Neural crest cell (in vitro differentiated cells): ENCODE data around the gene DDIAS. TPM values are rescaled to one million over a fixed set of nuclear protein-coding genes. Genes with fewer than 3 reads are reported as not detected.

Source experiments
- DNase-seq: peaks from one replicate; pipeline ENCODE4 v3.0.0; 2021; ENCODE audit warnings: low read depth, mixed read lengths, low spot score
- H3K27ac Mint-ChIP-seq: one replicate; pipeline ENCODE4 v1.8.0; 2021; ENCODE audit warnings: mild to moderate bottlenecking, mixed read lengths; ENCODE audit not compliant: unreplicated experiment
- H3K27me3 Mint-ChIP-seq: 2 replicates; pipeline ENCODE4 v1.8.0; 2021; ENCODE audit warnings: low read depth, mild to moderate bottlenecking, mixed read lengths
- H3K36me3 Mint-ChIP-seq: 2 replicates; pipeline ENCODE4 v1.8.0; 2021; ENCODE audit warnings: low read depth, mild to moderate bottlenecking, mixed read lengths
- H3K4me1 Mint-ChIP-seq: 2 replicates; pipeline ENCODE4 v1.8.0; 2021; ENCODE audit warnings: mixed read lengths
- H3K4me3 Mint-ChIP-seq: one replicate; pipeline ENCODE4 v1.8.0; 2021; ENCODE audit warnings: mild to moderate bottlenecking, mixed read lengths
- H3K9me3 Mint-ChIP-seq: 2 replicates; pipeline ENCODE4 v1.8.0; 2021; ENCODE audit warnings: mixed read lengths
- CTCF ChIP-seq: fragments of 200-600 bp; sonication (generic); conservative IDR thresholded peaks from 2 replicates; pipeline ENCODE4 v1.5.0; 2021; ENCODE audit warnings: antibody characterized with exemption, mild to moderate bottlenecking
- total RNA-seq: library from RNA; stranded (reverse); gene quantifications from 2 replicates; pipeline ENCODE4 v1.2.1, GENCODE V29; 2021

The DDIAS gene
- total RNA-seq, 1 donor from 2014 or later = 23.2 TPM

DNA sequence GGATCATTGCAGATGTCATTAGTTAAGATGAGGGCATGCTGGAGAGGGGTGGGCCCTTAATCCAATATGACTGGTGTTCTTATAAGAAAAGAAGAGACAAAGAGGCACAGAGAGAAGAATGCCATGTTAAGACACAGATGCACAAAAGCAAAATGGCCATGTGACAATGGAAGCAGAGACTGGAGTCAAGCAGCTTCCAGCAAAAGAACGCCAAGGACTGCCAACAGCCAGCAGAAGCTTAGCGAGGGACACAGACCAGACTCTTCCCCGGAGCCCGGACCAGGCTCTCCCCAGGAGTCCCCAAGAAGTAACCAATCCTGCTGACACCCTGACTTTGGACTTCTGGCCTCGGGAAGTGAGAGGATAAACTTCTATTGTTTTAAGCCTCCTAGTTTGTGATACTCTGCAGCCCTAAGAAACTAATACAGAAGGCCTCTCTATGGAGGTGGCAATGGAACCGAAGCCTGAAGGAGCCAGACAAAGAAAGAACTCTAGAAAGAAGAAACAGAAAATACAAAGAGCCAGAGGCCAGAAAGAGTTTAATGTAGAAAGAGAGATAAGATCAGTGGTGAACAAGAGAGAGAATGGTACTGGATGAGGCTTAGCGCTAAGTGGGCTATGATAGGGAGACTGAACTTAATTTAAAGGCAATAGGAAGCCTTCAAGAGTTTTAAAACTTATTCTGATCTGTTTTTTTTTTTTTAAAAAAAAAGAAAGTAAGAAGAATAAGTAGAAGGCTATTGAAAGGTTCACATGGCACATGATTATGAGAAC is 29.0 kb upstream of the DDIAS start:
- peaks cover 17% of the 10 kb centered on the region for H3K36me3 Mint-ChIP-seq
- H3K4me3 Mint-ChIP-seq = no peak overlapping the region
- H3K27ac Mint-ChIP-seq = no peak overlapping the region
- peaks cover 2% of the 10 kb centered on the region for H3K4me1 Mint-ChIP-seq
- DNase-seq = no peak
- no peaks in the 10 kb centered on the region for H3K27me3 Mint-ChIP-seq
- TF ChIP-seq CTCF = no peak
- peaks cover 5% of the 10 kb centered on the region for H3K9me3 Mint-ChIP-seq

DNA sequence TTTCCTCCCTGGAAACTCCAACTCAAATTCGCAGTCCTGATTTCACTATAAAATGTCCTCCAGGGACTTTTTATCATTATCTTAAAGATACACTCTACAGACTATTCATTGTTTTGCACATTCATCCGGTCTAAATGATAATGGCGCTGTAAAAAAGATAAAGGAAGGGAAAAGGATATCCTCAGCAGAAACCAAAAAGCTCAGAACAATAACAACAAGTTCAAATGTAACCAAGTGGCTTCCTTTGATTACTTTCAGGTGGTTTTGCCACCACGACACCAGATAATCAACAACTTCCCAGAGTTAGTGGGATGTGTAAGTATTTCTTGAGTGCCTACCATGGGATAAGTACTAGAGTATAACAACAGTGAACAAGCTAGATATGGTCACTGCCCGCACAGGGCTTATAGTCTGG is 27.6 kb upstream of the DDIAS start:
- H3K27me3 Mint-ChIP-seq = no peaks in the 10 kb centered on the region
- H3K36me3 Mint-ChIP-seq = peaks cover 30% of the 10 kb centered on the region
- no peak overlapping the region for H3K27ac Mint-ChIP-seq
- no peak overlapping the region for H3K4me3 Mint-ChIP-seq
- TF ChIP-seq CTCF = no peak
- H3K9me3 Mint-ChIP-seq = peaks cover 11% of the 10 kb centered on the region
- DNase-seq = no peak
- H3K4me1 Mint-ChIP-seq = no peaks in the 10 kb centered on the region

DNA sequence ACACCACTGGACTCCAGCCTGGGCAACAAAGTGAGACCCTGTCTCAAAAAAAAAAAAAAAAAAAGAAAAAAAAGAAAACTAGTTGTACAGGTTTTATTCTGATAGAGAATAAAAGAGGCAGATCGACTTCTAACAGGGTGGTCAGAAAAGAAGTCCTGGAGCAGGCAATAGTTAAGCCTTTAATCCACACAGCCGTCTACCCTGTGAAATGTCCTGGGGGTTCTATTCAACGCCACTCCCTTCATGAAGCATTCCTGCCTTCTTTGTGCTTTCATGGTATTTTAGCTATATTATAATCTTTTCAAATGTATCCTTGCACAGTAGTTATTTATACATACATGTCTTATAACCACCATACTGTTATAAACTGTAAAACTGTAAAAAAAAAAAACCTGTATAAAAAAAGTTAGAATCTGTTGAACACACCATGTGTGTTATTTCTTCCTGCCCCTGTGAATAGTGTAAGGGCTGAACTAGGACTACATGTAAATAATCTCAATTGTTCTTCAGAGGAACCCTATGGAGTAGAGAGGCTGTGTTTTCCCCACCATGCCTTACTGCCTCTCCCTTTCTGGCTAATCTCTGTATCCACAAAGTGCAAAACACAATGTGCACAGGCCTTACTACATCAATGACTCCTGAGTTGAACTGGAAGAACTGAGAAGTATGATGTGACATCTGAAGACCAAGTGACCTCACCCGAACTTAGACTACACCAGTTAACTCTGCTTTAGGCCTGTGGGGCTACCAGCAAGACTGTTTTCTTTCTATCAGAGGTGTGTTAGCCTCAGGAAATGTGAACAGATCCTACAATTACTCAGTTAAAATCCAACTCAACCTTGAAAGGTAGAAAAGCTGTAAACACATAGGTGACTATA is 26.7 kb upstream of the DDIAS start:
- H3K4me3 Mint-ChIP-seq = no peak overlapping the region
- H3K4me1 Mint-ChIP-seq = no peaks in the 10 kb centered on the region
- H3K27me3 Mint-ChIP-seq = no peaks in the 10 kb centered on the region
- no peak for DNase-seq
- no peak for TF ChIP-seq CTCF
- peak overlapping the region; percentile 15 for H3K27ac Mint-ChIP-seq
- H3K9me3 Mint-ChIP-seq = peaks cover 13% of the 10 kb centered on the region
- H3K36me3 Mint-ChIP-seq = peaks cover 39% of the 10 kb centered on the region

DNA sequence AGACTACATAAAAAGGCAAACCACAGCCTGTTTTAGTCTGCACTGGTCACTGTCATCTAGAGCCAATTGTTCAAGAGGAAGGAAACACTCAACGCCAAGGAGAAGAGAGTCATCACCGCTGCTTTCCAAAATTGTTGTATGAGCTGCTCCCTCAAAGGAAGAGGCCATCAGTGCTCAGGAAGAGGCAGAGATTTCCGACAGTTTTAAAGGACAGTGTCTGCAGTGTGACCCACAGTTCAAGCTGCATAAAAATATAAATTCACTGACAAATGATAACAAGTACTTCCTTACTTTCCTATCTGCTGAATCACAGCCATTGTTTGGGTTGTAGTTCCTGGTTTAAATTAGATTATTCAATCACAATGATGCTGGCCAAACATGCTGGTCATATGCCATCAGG is 17.7 kb upstream of the DDIAS start:
- Mint-ChIP-seq H3K4me3 (no peak overlapping the region), H3K27ac (no peak overlapping the region), H3K36me3 (peaks cover 27% of the 10 kb centered on the region), H3K4me1 (no peaks in the 10 kb centered on the region), H3K27me3 (no peaks in the 10 kb centered on the region), H3K9me3 (peaks cover 6% of the 10 kb centered on the region)
- TF ChIP-seq CTCF = no peak
- no peak for DNase-seq

DNA sequence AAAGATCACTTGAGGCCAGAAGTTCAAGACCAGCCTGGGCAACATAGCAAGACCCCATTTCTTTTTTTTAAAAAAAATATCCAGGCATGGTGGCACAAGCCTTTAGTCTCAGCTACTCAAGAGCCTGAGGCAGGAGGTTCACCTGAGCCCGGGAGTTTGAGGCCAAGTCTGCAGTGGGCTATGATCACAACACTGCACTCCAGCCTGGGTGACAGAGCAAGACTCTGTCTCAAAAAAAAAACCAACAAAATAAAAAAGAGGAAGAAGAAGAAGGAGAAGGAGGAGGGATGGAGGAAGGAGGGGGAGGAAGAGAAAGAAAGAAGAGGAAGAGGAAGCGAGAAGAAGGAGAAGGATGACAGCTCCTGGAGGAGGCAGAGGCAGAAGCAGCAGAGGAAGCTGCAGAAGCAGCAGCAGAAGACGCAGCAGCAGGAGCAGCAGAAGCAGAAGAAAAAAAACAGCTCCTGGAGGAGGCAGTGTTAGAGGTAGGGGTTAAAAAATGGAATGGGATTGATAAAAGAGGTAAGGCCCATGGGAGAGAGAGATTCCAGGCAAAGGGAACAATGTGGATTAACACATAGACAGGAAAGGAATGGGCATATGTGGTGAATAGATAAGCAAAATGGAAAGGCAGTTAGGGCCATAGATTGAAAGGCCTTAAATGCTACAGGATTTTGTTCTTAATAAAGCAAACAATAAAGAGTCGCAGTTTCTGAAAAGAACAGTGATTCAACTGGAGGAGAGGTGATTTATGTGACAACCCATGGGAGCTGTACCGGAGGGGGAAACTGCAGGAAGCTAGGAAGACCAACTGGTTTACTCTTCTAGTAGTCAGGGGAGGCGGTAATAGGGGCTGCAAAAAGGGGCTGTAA is 12.2 kb upstream of the DDIAS start:
- H3K4me1 Mint-ChIP-seq = no peaks in the 10 kb centered on the region
- no peaks in the 10 kb centered on the region for H3K36me3 Mint-ChIP-seq
- no peak for TF ChIP-seq CTCF
- no peak overlapping the region for H3K4me3 Mint-ChIP-seq
- no peak overlapping the region for H3K27ac Mint-ChIP-seq
- DNase-seq = no peak
- H3K9me3 Mint-ChIP-seq = no peaks in the 10 kb centered on the region
- no peaks in the 10 kb centered on the region for H3K27me3 Mint-ChIP-seq
